ENCODE measurements around the gene FLOT2. TPM values are rescaled to one million over a fixed set of nuclear protein-coding genes. Genes with fewer than 3 reads are reported as not detected.
A peak's percentile ranks its signal among the peaks of the same experiment; 100 is the strongest.

The FLOT2 gene
- total and polyA plus RNA-seq, 7 experiments from 2014 or later = 134 to 309 (median 228) TPM

GRCh38 chr17:28871056-28871579 is 26.4 kb downstream of the FLOT2 start:
- Histone ChIP-seq H3K36me3 (ENCODE audit: control insufficient read depth in 2 of 3, insufficient read depth in 3 of 3, low read length in 3 of 3) (no peaks in the 10 kb centered on the region), H3K27ac (ENCODE audit: low read depth, low read length) (peak overlapping the region; percentile 67), H3K4me1 (ENCODE audit: control insufficient read depth in 2 of 2, insufficient read depth in 2 of 2, low read length in 2 of 2) (peaks cover 8 to 10% of the 10 kb centered on the region in 2 donors), H3K27me3 (ENCODE audit: control insufficient read depth in 2 of 2, insufficient read depth in 2 of 2, low read length in 2 of 2) (no peaks in the 10 kb centered on the region), H3K9me3 (ENCODE audit: control insufficient read depth in 2 of 3, low read length in 3 of 3) (no peaks in the 10 kb centered on the region), H3K4me3 (ENCODE audit: low read length) (no peak overlapping the region)
- Mint-ChIP-seq H3K4me3 (peak overlapping the region; percentile 32 to 81 (median 70)), H3K36me3 (peaks cover 0 to 2% (median 0%) of the 10 kb centered on the region in 5 donors), H3K9me3 (no peaks in the 10 kb centered on the region), H3K27ac (peak overlapping the region; percentile 90 to 100 (median 96)), H3K4me1 (peaks cover 7 to 21% (median 14%) of the 10 kb centered on the region in 7 donors), H3K27me3 (no peaks in the 10 kb centered on the region)
- ATAC-seq (peak; percentile 93), DNase-seq (peak in 7 of 9 donors; percentile 30 to 61 (median 54))
- ChIA-PET CTCF (interaction anchor here (0.6 to 1.6 kb wide), 11 partner anchors 13 to 1223 kb away, joined by 3 to 8 read pairs (median 3); partner anchors contain the start of genes DHRS13, FLOT2 and TLCD1), POLR2A (interaction anchor here (0.7 to 6.2 kb wide), 15 partner anchors 11 to 152 kb away, joined by 3 to 67 read pairs (median 5); partner anchors contain the start of genes ERAL1, FLOT2 and RPL23A)
- intact Hi-C loops (cut with micrococcal nuclease) = loop anchor here (1.0 to 2.0 kb wide), 3 partner anchors 16 to 26 kb away; partner anchors contain the start of genes ERAL1 (in 2 of the 2) and FLOT2 (in 1 of the 2)

DNA sequence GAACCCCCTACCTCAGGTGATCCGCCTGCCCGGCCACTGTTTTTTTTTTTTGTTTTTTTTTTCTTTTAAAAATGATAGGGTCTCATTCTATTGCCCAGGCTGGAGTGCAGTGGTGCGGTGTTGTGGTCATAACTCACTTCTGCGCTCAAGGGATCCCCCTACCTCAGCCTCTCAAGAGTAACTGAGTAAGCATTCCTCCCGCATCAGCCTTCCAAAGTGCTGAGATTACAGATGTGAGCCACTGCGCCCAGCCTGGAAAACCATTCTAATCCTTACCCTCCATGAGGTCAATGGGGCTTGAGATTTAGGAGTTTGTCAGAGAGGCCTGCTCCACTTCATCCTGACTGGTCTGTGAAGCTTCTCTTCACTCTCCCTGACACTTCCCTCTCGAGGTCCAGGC is 30.3 kb downstream of the FLOT2 start:
- intact Hi-C loops (cut with micrococcal nuclease) = no loop called here
- H3K4me3 ChIP-seq (ENCODE audit: low read length) = no peak overlapping the region
- H3K9me3 Mint-ChIP-seq = no peaks in the 10 kb centered on the region
- H3K36me3 ChIP-seq (ENCODE audit: control insufficient read depth in 2 of 3, insufficient read depth in 3 of 3, low read length in 3 of 3) = no peaks in the 10 kb centered on the region
- POLR2A ChIA-PET = interaction anchor here (0.6 to 1.0 kb wide), 2 partner anchors 18 to 60 kb away, joined by 3 read pairs; no protein-coding TSS in a partner anchor
- H3K27ac ChIP-seq (ENCODE audit: low read depth, low read length) = no peak overlapping the region
- peaks cover 7 to 18% (median 11%) of the 10 kb centered on the region in 7 donors for H3K4me1 Mint-ChIP-seq
- ATAC-seq (no peak), DNase-seq (no peak)
- peaks cover 0 to 2% (median 0%) of the 10 kb centered on the region in 5 donors for H3K36me3 Mint-ChIP-seq
- peaks cover 8 to 10% of the 10 kb centered on the region in 2 donors for H3K4me1 ChIP-seq (ENCODE audit: control insufficient read depth in 2 of 2, insufficient read depth in 2 of 2, low read length in 2 of 2)
- no peaks in the 10 kb centered on the region for H3K9me3 ChIP-seq (ENCODE audit: control insufficient read depth in 2 of 3, low read length in 3 of 3)
- H3K27ac Mint-ChIP-seq = peak overlapping the region in 1 of 9 donors; percentile 56
- no peak overlapping the region for H3K4me3 Mint-ChIP-seq
- CTCF ChIA-PET = no interaction called here
- H3K27me3 ChIP-seq (ENCODE audit: control insufficient read depth in 2 of 2, insufficient read depth in 2 of 2, low read length in 2 of 2) = no peaks in the 10 kb centered on the region
- H3K27me3 Mint-ChIP-seq = no peaks in the 10 kb centered on the region

DNA sequence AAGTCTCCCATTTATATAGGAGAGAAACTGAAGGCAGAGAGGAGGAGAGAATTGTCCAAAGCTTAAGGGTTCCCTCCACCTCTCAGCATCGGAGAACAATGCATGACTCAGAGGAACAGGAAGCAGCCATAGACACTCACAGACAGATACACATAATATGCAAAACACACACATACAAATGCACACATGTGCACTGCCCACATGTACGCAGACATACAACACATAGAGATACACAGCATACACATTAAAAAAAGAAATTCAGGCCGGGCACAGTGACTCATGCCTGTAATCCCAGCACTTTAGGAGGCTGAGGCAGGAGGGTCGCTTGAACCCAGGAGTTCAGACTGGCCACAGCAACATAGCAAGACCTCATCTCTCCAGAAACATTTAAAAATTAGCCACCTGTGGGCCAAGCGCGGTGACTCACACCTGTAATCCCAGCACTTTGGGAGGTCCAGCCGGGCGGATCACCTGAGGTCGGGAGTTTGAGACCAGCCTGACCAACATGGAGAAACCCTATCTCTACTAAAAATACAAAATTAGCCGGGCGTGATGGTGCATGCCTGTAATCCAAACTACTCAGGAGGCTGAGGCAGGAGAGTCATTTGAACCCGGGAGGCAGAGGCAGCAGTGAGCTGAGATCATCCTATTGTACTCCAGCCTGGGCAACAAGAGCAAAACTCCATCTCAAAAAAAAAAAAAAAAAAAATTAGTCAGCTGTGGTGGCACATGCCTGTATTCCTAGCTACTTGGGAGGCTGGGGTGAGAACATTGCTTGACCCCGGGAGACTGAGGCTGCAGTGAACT is 31.4 kb downstream of the FLOT2 start:
- ATAC-seq = peak; percentile 61

DNA sequence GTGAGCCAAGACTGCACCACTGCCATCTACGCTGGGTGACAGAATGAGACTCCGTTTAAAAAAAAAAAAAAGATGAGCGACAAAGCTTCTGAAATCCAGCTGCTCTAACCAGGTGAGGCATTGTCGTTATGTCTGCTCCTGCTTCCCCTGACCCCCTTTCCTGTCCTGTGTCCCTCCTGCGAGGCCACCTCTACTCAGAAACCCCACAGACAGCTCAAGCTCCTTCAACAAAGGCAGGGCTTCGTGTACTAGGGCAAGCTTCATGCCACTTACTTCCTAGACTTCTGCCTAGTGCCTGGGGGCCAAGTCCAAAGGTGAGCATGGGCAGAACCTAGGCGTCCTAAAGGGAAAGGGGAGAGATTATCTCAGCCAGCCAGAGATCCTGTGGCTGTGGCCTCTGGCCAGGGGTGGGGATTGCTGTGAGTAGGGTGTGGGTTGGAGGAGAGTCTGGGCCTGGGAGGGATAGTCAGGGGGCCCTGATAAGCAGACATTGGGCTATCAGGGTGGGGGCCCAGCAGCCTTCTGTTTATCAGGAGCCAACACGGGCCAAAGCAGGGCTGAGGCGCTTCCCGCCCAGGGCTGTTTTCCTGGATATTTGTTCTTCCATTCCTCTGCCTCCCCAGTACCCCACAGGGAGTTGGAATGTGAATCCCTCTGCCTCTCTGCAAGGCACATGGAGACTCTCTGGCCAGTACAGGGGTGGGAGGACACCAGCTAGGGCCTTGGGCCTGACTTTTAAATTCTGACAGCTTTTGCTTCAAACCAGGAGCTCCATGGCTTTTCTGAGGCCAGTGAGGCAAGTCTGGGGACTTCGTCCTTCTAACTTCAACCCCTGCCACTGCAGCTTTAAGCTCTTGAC is 32.3 kb downstream of the FLOT2 start:
- CTCF ChIA-PET = no interaction called here
- Histone ChIP-seq H3K27me3 (ENCODE audit: control insufficient read depth in 2 of 2, insufficient read depth in 2 of 2, low read length in 2 of 2) (no peaks in the 10 kb centered on the region), H3K4me1 (ENCODE audit: control insufficient read depth in 2 of 2, insufficient read depth in 2 of 2, low read length in 2 of 2) (no peaks in the 10 kb centered on the region), H3K36me3 (ENCODE audit: control insufficient read depth in 2 of 3, insufficient read depth in 3 of 3, low read length in 3 of 3) (peaks cover 0 to 6% (median 5%) of the 10 kb centered on the region in 3 experiments), H3K4me3 (ENCODE audit: low read length) (no peak overlapping the region), H3K9me3 (ENCODE audit: control insufficient read depth in 2 of 3, low read length in 3 of 3) (no peaks in the 10 kb centered on the region), H3K27ac (ENCODE audit: low read depth, low read length) (no peak overlapping the region)
- Mint-ChIP-seq H3K4me3 (no peak overlapping the region), H3K36me3 (peaks cover 0 to 4% (median 0%) of the 10 kb centered on the region in 5 donors), H3K9me3 (no peaks in the 10 kb centered on the region), H3K27me3 (no peaks in the 10 kb centered on the region), H3K4me1 (peaks cover 0 to 6% (median 4%) of the 10 kb centered on the region in 7 donors), H3K27ac (peak overlapping the region in 2 of 9 donors; percentile 17 to 18)
- DNase-seq (no peak), ATAC-seq (no peak)
- intact Hi-C loops (cut with micrococcal nuclease) = no loop called here
- POLR2A ChIA-PET = no interaction called here

More for the DNA sequence above, 31.4 kb downstream of the FLOT2 start:
- Histone ChIP-seq H3K4me3 (ENCODE audit: low read length) (no peak overlapping the region), H3K27ac (ENCODE audit: low read depth, low read length) (no peak overlapping the region), H3K36me3 (ENCODE audit: control insufficient read depth in 2 of 3, insufficient read depth in 3 of 3, low read length in 3 of 3) (no peaks in the 10 kb centered on the region), H3K9me3 (ENCODE audit: control insufficient read depth in 2 of 3, low read length in 3 of 3) (no peaks in the 10 kb centered on the region), H3K4me1 (ENCODE audit: control insufficient read depth in 2 of 2, insufficient read depth in 2 of 2, low read length in 2 of 2) (peaks cover 4 to 5% of the 10 kb centered on the region in 2 donors), H3K27me3 (ENCODE audit: control insufficient read depth in 2 of 2, insufficient read depth in 2 of 2, low read length in 2 of 2) (no peaks in the 10 kb centered on the region)
- DNase-seq = no peak
- CTCF ChIA-PET = interaction anchor here (0.7 kb wide), 1 partner anchor 268 kb away, joined by 3 read pairs; no protein-coding TSS in a partner anchor
- Mint-ChIP-seq H3K4me1 (peaks cover 4 to 8% (median 8%) of the 10 kb centered on the region in 7 donors), H3K27me3 (no peaks in the 10 kb centered on the region), H3K9me3 (no peaks in the 10 kb centered on the region), H3K4me3 (no peak overlapping the region), H3K36me3 (peaks cover 0 to 2% (median 0%) of the 10 kb centered on the region in 5 donors), H3K27ac (peak overlapping the region in 1 of 9 donors; percentile 18)
- intact Hi-C loops (cut with micrococcal nuclease) = no loop called here
- POLR2A ChIA-PET = interaction anchor here (1.0 kb wide), 1 partner anchor 17 kb away, joined by 3 read pairs; no protein-coding TSS in a partner anchor

DNA sequence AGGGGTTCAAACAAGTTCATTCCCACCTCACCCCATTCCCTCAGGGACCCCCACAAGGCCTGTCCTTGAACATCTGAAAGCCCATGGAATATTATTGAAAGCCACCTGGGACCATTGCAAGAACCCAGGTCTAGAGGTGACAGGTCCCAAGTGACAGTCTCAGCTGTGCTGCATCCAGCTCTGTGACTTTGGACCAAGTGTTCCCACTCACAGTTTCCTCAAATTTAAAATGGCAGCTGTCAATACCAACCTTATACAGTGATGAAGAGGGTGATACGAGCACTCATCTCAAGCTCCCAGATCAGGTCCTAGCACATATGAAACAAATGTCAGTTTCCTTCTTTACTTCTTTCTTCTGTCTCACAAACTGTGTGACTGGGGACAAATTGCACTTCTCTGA is 33.6 kb downstream of the FLOT2 start:
- ATAC-seq (no peak), DNase-seq (no peak)
- intact Hi-C loops (cut with micrococcal nuclease) = no loop called here
- H3K27me3 ChIP-seq (ENCODE audit: control insufficient read depth in 2 of 2, insufficient read depth in 2 of 2, low read length in 2 of 2) = no peaks in the 10 kb centered on the region
- no peak overlapping the region for H3K4me3 Mint-ChIP-seq
- H3K9me3 ChIP-seq (ENCODE audit: control insufficient read depth in 2 of 3, low read length in 3 of 3) = no peaks in the 10 kb centered on the region
- peaks cover 0 to 7% (median 2%) of the 10 kb centered on the region in 5 donors for H3K36me3 Mint-ChIP-seq
- H3K9me3 Mint-ChIP-seq = no peaks in the 10 kb centered on the region
- CTCF ChIA-PET = interaction anchor here (1.0 to 1.1 kb wide), 2 partner anchors 16 to 34 kb away, joined by 3 read pairs; no protein-coding TSS in a partner anchor
- POLR2A ChIA-PET = interaction anchor here (0.7 kb wide), 1 partner anchor 82 kb away, joined by 5 read pairs; no protein-coding TSS in a partner anchor
- H3K27me3 Mint-ChIP-seq = no peaks in the 10 kb centered on the region
- H3K4me3 ChIP-seq (ENCODE audit: low read length) = no peak overlapping the region
- H3K27ac ChIP-seq (ENCODE audit: low read depth, low read length) = no peak overlapping the region
- peaks cover under 1 to 12% (median 6%) of the 10 kb centered on the region in 3 experiments for H3K36me3 ChIP-seq (ENCODE audit: control insufficient read depth in 2 of 3, insufficient read depth in 3 of 3, low read length in 3 of 3)
- no peaks in the 10 kb centered on the region for H3K4me1 ChIP-seq (ENCODE audit: control insufficient read depth in 2 of 2, insufficient read depth in 2 of 2, low read length in 2 of 2)
- H3K27ac Mint-ChIP-seq = no peak overlapping the region
- peaks cover 0 to 6% (median 4%) of the 10 kb centered on the region in 7 donors for H3K4me1 Mint-ChIP-seq

DNA sequence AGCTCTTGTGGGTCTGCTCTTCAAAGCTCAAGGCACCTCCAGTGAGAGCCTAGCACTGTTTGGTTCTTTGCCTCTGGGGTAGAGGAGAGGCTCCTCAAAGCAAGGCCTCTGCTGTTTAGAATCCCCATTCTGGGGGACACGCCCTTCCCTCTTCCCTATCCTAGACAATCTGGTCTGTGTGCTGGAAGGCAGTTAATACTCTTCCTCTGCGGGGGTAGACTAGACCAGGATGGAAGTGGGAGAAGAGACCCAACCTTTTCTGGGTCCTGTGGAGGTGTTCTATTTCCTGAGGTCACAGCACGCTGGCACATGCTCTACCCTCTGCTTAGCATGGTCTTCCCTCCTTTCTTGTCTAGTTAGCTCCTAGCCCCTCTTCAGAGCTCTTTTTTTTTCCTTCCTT is 35.0 kb downstream of the FLOT2 start:
- peaks cover 0 to 13% (median 4%) of the 10 kb centered on the region in 7 donors for H3K4me1 Mint-ChIP-seq

More for the DNA sequence above, 35.0 kb downstream of the FLOT2 start:
- no peaks in the 10 kb centered on the region for H3K27me3 ChIP-seq (ENCODE audit: control insufficient read depth in 2 of 2, insufficient read depth in 2 of 2, low read length in 2 of 2)
- Mint-ChIP-seq H3K36me3 (peaks cover 0 to 18% (median 8%) of the 10 kb centered on the region in 5 donors), H3K4me3 (no peak overlapping the region), H3K9me3 (no peaks in the 10 kb centered on the region), H3K27ac (peak overlapping the region in 3 of 9 donors; percentile 24 to 80 (median 38)), H3K27me3 (no peaks in the 10 kb centered on the region)
- intact Hi-C loops (cut with micrococcal nuclease) = no loop called here
- peaks cover 7 to 25% (median 8%) of the 10 kb centered on the region in 3 experiments for H3K36me3 ChIP-seq (ENCODE audit: control insufficient read depth in 2 of 3, insufficient read depth in 3 of 3, low read length in 3 of 3)
- no peak overlapping the region for H3K4me3 ChIP-seq (ENCODE audit: low read length)
- DNase-seq (no peak), ATAC-seq (no peak)
- H3K4me1 ChIP-seq (ENCODE audit: control insufficient read depth in 2 of 2, insufficient read depth in 2 of 2, low read length in 2 of 2) = no peaks in the 10 kb centered on the region
- ChIA-PET POLR2A (interaction anchor here (0.6 to 1.5 kb wide), 3 partner anchors 8 to 527 kb away, joined by 3 to 4 read pairs (median 3); no protein-coding TSS in a partner anchor), CTCF (interaction anchor here (1.3 kb wide), 1 partner anchor 14 kb away, joined by 3 read pairs; no protein-coding TSS in a partner anchor)
- H3K9me3 ChIP-seq (ENCODE audit: control insufficient read depth in 2 of 3, low read length in 3 of 3) = no peaks in the 10 kb centered on the region
- H3K27ac ChIP-seq (ENCODE audit: low read depth, low read length) = no peak overlapping the region

Data from naive thymus-derived CD4-positive, alpha-beta T cell (primary cell).